ENCODE results near the gene IFT88. TPM values are rescaled to one million over a fixed set of nuclear protein-coding genes. Genes with fewer than 3 reads are reported as not detected.

Gene IFT88
- total RNA-seq, 1 experiment from 2014 or later, result 12.1 TPM

DNA sequence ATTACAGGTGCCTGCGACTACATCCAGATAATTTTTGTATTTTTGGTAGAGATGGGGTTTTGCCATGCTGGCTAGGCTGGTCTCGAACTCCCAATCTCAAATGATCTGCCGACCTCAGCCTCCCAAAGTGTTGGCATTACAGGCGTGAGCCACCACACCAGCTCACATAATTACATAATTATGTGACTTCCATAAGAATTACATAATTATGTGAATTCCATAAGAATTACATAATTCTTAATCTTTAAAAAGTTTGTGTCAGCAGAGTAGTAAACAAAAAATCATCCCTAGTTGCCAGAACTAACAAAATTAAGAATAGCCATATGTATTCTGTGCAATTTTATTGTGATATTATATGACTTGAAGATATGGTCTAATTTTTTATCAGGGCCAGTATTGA, 25.6 kb downstream of the IFT88 start:
- BruUV-seq (replicated peaks), result no TSS peak
- CTCF ChIA-PET, result no interaction called here
- POLR2A ChIA-PET, result no interaction called here

DNA sequence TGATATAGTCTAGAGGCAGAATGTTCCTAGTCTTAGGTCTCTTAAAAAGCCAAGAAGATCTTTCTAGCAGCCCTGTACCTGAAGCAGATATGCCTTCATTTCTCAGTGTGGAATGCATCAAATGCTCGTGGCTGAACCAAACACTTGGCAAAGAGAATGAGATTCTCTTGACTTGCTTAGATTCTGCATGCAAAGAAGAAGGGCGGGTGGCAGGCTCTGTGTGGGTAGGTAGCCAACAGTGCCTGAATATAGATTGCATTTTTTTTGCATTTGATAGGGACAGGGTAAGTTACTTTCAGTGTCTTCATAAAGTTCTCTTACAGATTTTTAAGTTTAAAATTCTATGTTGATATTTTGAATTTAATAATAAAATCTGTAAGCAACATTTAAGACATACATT, 27.3 kb downstream of the IFT88 start:
- H3K27me3 Mint-ChIP-seq (ENCODE audit: insufficient read depth, unreplicated experiment), result no peaks in the 10 kb centered on the region
- Histone ChIP-seq H3K27me3 (replicated peaks; ENCODE audit: control insufficient read depth, insufficient read depth, low read length) (no peaks in the 10 kb centered on the region), H3K36me3 (ENCODE audit: control insufficient read depth, insufficient read depth, low read length) (no peaks in the 10 kb centered on the region; the same call in 1 of the 2 replicates), H3K9me3 (no peaks in the 10 kb centered on the region), H3K4me1 (no peaks in the 10 kb centered on the region), H3K4me3 (ENCODE audit: low read depth, low read length) (no peak overlapping the region)
- intact Hi-C loops (cut with micrococcal nuclease; ENCODE audit: unreplicated experiment), result no loop called here
- TF ChIP-seq, protein P1, sequence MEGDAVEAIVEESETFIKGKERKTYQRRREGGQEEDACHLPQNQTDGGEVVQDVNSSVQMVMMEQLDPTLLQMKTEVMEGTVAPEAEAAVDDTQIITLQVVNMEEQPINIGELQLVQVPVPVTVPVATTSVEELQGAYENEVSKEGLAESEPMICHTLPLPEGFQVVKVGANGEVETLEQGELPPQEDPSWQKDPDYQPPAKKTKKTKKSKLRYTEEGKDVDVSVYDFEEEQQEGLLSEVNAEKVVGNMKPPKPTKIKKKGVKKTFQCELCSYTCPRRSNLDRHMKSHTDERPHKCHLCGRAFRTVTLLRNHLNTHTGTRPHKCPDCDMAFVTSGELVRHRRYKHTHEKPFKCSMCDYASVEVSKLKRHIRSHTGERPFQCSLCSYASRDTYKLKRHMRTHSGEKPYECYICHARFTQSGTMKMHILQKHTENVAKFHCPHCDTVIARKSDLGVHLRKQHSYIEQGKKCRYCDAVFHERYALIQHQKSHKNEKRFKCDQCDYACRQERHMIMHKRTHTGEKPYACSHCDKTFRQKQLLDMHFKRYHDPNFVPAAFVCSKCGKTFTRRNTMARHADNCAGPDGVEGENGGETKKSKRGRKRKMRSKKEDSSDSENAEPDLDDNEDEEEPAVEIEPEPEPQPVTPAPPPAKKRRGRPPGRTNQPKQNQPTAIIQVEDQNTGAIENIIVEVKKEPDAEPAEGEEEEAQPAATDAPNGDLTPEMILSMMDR (IDR thresholded peaks at IDR 0.05; ENCODE audit: insufficient read depth in 1 of 2, low read depth in 1 of 2, low read length in 1 of 2, severe bottlenecking in 1 of 2, unreplicated experiment in 1 of 2), result no peak
- BruUV-seq (replicated peaks), result no TSS peak
- ChIA-PET CTCF (no interaction called here), POLR2A (no interaction called here)
- H3K4me3 Mint-ChIP-seq (ENCODE audit: unreplicated experiment), result no peak overlapping the region
- no peak for DNase-seq
- H3K9me3 Mint-ChIP-seq (ENCODE audit: unreplicated experiment), result no peaks in the 10 kb centered on the region
- H3K36me3 Mint-ChIP-seq (ENCODE audit: insufficient read depth, unreplicated experiment), result no peaks in the 10 kb centered on the region
- no peaks in the 10 kb centered on the region for H3K4me1 Mint-ChIP-seq (ENCODE audit: low read depth, unreplicated experiment)
- H3K27ac Mint-ChIP-seq (ENCODE audit: unreplicated experiment), result no peak overlapping the region

More for the DNA sequence above, 25.6 kb downstream of the IFT88 start:
- H3K4me3 ChIP-seq (ENCODE audit: low read depth, low read length), result no peak overlapping the region
- no peaks in the 10 kb centered on the region; the same call in 1 of the 2 replicates for H3K36me3 ChIP-seq (ENCODE audit: control insufficient read depth, insufficient read depth, low read length)
- no peak for DNase-seq
- H3K9me3 ChIP-seq, result no peaks in the 10 kb centered on the region
- intact Hi-C loops (cut with micrococcal nuclease; ENCODE audit: unreplicated experiment), result no loop called here
- no peaks in the 10 kb centered on the region for H3K4me1 ChIP-seq
- Mint-ChIP-seq H3K27me3 (ENCODE audit: insufficient read depth, unreplicated experiment) (no peaks in the 10 kb centered on the region), H3K36me3 (ENCODE audit: insufficient read depth, unreplicated experiment) (no peaks in the 10 kb centered on the region), H3K9me3 (ENCODE audit: unreplicated experiment) (no peaks in the 10 kb centered on the region), H3K27ac (ENCODE audit: unreplicated experiment) (no peak overlapping the region), H3K4me1 (ENCODE audit: low read depth, unreplicated experiment) (no peaks in the 10 kb centered on the region), H3K4me3 (ENCODE audit: unreplicated experiment) (no peak overlapping the region)
- no peaks in the 10 kb centered on the region for H3K27me3 ChIP-seq (replicated peaks; ENCODE audit: control insufficient read depth, insufficient read depth, low read length)
- TF ChIP-seq, protein P1 (IDR thresholded peaks at IDR 0.05; ENCODE audit: insufficient read depth in 1 of 2, low read depth in 1 of 2, low read length in 1 of 2, severe bottlenecking in 1 of 2, unreplicated experiment in 1 of 2), result no peak

DNA sequence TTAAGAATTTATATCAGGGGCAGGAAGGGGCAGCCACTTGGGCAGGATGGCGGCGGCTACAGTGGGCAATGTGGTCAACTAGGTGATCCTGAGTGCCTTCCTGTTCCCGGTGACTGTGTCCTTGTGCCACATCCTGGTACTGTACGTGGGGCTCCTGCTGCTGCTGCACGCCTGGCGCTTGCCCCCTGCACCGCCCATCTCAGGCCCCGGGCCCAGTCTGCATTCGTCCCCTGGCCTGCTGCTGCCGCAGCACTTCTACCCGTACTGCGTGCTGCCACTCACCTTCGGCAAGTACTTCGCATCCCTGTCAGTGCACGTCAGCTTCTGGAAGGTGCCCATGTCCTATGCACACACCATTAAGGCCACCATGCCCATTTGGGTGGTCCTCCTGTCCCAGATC, 40.1 kb downstream of the IFT88 start:
- H3K4me3 Mint-ChIP-seq (ENCODE audit: unreplicated experiment), result no peak overlapping the region
- Histone ChIP-seq H3K9me3 (no peaks in the 10 kb centered on the region), H3K4me3 (ENCODE audit: low read depth, low read length) (no peak overlapping the region), H3K27me3 (replicated peaks; ENCODE audit: control insufficient read depth, insufficient read depth, low read length) (no peaks in the 10 kb centered on the region), H3K4me1 (no peaks in the 10 kb centered on the region), H3K36me3 (ENCODE audit: control insufficient read depth, insufficient read depth, low read length) (no peaks in the 10 kb centered on the region; the same call in 1 of the 2 replicates)
- no peaks in the 10 kb centered on the region for H3K9me3 Mint-ChIP-seq (ENCODE audit: unreplicated experiment)
- H3K36me3 Mint-ChIP-seq (ENCODE audit: insufficient read depth, unreplicated experiment), result no peaks in the 10 kb centered on the region
- H3K4me1 Mint-ChIP-seq (ENCODE audit: low read depth, unreplicated experiment), result no peaks in the 10 kb centered on the region
- TF ChIP-seq, protein P1 (IDR thresholded peaks at IDR 0.05; ENCODE audit: insufficient read depth in 1 of 2, low read depth in 1 of 2, low read length in 1 of 2, severe bottlenecking in 1 of 2, unreplicated experiment in 1 of 2), result no peak
- DNase-seq, result no peak
- POLR2A ChIA-PET, result no interaction called here
- intact Hi-C loops (cut with micrococcal nuclease; ENCODE audit: unreplicated experiment), result no loop called here
- CTCF ChIA-PET, result interaction anchor here (0.6 kb wide), 1 partner anchor 561 kb away, joined by 3 read pairs; no protein-coding TSS in a partner anchor
- H3K27ac Mint-ChIP-seq (ENCODE audit: unreplicated experiment), result no peak overlapping the region
- H3K27me3 Mint-ChIP-seq (ENCODE audit: insufficient read depth, unreplicated experiment), result no peaks in the 10 kb centered on the region
- no TSS peak for BruUV-seq (replicated peaks)

Measured in Caco-2 (cell line).